ENCODE measurements around the gene IMPDH1.

DNA sequence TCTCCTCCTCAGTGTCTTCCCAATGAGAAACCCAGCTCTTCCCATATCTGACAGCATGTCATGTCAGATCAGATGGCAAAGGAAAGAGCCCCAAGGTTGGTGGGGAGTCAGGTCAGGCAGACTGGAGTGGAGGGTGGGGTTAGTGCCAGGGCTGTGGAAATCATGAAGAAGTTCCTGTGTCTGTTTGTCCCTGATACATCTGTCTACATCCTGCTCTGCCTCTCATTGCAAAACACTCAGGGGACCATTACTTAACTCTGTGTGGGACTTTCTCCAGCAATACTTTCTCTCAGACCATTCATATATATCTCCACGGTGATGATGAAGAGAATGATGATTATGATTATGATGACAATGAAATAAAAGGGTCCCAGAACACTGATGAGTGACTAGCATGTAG lies 51.5 kb downstream of the IMPDH1 start:
- TF ChIP-seq, protein P1, sequence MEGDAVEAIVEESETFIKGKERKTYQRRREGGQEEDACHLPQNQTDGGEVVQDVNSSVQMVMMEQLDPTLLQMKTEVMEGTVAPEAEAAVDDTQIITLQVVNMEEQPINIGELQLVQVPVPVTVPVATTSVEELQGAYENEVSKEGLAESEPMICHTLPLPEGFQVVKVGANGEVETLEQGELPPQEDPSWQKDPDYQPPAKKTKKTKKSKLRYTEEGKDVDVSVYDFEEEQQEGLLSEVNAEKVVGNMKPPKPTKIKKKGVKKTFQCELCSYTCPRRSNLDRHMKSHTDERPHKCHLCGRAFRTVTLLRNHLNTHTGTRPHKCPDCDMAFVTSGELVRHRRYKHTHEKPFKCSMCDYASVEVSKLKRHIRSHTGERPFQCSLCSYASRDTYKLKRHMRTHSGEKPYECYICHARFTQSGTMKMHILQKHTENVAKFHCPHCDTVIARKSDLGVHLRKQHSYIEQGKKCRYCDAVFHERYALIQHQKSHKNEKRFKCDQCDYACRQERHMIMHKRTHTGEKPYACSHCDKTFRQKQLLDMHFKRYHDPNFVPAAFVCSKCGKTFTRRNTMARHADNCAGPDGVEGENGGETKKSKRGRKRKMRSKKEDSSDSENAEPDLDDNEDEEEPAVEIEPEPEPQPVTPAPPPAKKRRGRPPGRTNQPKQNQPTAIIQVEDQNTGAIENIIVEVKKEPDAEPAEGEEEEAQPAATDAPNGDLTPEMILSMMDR (IDR thresholded peaks at IDR 0.05; ENCODE audit: extremely low read depth in 1 of 2, insufficient read depth in 1 of 2, low read depth in 1 of 2, low read length in 2 of 2) = no peak
- TF ChIP-seq POLR2AphosphoS5 (IDR thresholded peaks at IDR 0.05; ENCODE audit: insufficient read depth, low read depth, low read length) (no peak), POLR2A (IDR thresholded peaks at IDR 0.05; ENCODE audit: low read depth, low read length) (no peak), JUN (IDR thresholded peaks at IDR 0.05; ENCODE audit: borderline replicate concordance, insufficient read depth, insufficient read length, low read depth) (no peak), EZH2 (IDR thresholded peaks at IDR 0.05; ENCODE audit: borderline replicate concordance, low read depth, low read length, severe bottlenecking) (no peak), MYC (IDR thresholded peaks at IDR 0.05; ENCODE audit: low read depth, low read length) (no peak), FOS (IDR thresholded peaks at IDR 0.05; ENCODE audit: borderline replicate concordance, insufficient read depth, low read length) (no peak)
- TF ChIP-seq, protein P2, sequence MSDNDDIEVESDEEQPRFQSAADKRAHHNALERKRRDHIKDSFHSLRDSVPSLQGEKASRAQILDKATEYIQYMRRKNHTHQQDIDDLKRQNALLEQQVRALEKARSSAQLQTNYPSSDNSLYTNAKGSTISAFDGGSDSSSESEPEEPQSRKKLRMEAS (IDR thresholded peaks at IDR 0.05; ENCODE audit: insufficient read depth, insufficient read length) = no peak
